Measurements from ENCODE around the gene KCNE4. TPM values are rescaled to one million over a fixed set of nuclear protein-coding genes. Genes with fewer than 3 reads are reported as not detected.

KCNE4 gene
- total and polyA plus RNA-seq, 8 donors = 0.75 to 25.2 (median 2.2) TPM

DNA sequence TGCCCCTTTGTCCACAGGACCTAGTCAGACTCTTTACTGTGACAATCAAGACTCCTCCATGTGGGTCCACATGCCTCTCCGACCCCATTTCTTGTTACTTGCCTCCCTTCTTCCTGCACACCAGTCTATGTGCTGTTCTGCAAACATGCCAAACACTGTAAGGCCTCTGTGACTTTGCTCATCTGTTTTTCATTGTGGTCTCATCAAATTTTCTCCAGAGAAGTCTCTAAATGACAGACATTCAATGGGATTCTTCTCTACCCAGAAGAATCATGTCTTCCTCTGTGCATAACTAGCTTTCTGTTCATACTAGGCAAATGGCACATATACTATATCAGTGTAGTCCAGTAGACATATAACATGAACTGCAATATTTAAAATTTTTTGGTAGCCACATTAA lies 43.0 kb upstream of the KCNE4 start:
- Histone ChIP-seq H3K27ac (no peak overlapping the region), H3K36me3 (no peaks in the 10 kb centered on the region), H3K4me1 (no peaks in the 10 kb centered on the region), H3K4me3 (no peak overlapping the region), H3K9me3 (no peaks in the 10 kb centered on the region), H3K27me3 (no peaks in the 10 kb centered on the region)
- intact Hi-C loops (cut with DNase I) = no loop called here
- 81 to 87% methylated on average over 1 of the region's 1 CpG for WGBS, 2 donors
- TF ChIP-seq, protein P1, sequence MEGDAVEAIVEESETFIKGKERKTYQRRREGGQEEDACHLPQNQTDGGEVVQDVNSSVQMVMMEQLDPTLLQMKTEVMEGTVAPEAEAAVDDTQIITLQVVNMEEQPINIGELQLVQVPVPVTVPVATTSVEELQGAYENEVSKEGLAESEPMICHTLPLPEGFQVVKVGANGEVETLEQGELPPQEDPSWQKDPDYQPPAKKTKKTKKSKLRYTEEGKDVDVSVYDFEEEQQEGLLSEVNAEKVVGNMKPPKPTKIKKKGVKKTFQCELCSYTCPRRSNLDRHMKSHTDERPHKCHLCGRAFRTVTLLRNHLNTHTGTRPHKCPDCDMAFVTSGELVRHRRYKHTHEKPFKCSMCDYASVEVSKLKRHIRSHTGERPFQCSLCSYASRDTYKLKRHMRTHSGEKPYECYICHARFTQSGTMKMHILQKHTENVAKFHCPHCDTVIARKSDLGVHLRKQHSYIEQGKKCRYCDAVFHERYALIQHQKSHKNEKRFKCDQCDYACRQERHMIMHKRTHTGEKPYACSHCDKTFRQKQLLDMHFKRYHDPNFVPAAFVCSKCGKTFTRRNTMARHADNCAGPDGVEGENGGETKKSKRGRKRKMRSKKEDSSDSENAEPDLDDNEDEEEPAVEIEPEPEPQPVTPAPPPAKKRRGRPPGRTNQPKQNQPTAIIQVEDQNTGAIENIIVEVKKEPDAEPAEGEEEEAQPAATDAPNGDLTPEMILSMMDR (IDR thresholded peaks at IDR 0.05) = no peak
- no peak for ATAC-seq
- no peak for DNase-seq
- FAIRE-seq = no peak

DNA sequence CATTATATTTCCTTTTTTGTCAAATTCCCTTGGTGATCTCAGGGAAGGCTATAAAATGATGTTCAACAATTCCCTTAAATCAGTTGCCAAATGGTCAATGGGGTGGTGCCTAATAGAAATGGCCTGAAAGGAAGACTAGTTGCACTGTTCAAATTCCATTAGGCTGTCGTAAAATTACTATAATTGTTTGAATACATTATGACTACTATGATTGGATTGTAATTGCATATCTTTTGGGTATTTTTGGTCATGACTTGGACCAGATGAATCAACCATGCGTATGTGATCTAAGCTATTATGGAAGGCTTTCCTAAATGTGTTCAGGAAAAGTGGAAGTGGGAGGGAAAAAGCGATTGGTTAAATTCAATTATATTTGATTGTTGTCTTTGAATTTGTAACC lies 41.3 kb upstream of the KCNE4 start:
- no peak overlapping the region for H3K27ac ChIP-seq
- intact Hi-C loops (cut with DNase I) = no loop called here
- WGBS, 2 donors = 94 to 96% methylated on average over 3 of the region's 3 CpGs
- TF ChIP-seq, protein P1 (IDR thresholded peaks at IDR 0.05) = no peak
- H3K4me3 ChIP-seq = no peak overlapping the region
- H3K27me3 ChIP-seq = no peaks in the 10 kb centered on the region
- no peaks in the 10 kb centered on the region for H3K9me3 ChIP-seq
- FAIRE-seq (no peak), DNase-seq (no peak), ATAC-seq (no peak)
- no peaks in the 10 kb centered on the region for H3K36me3 ChIP-seq
- no peaks in the 10 kb centered on the region for H3K4me1 ChIP-seq

DNA sequence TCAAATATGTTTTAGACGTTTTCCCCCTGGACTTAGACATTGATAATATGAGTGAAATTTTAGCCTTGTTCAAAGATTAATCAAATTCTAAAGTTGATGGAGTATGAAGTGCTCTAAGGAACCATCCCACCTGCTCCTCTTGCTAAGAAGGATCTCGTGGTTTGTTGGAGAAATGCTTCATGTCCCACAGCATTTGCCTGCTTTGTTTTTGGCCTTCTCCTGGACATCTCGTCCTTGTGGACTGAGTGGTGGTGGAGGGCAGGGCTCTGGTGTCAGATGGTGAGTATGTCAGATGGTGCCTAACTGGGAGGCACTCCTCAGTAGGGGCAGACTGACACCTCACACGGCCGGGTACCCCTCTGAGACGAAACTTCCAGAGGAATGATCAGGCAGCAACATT lies 39.7 kb upstream of the KCNE4 start:
- TF ChIP-seq, protein P1 (IDR thresholded peaks at IDR 0.05) = no peak
- H3K4me3 ChIP-seq = no peak overlapping the region
- DNase-seq (no peak), ATAC-seq (no peak), FAIRE-seq (no peak)
- H3K4me1 ChIP-seq = no peaks in the 10 kb centered on the region
- 63 to 75% methylated on average over 6 of the region's 6 CpGs for WGBS, 2 donors
- H3K36me3 ChIP-seq = no peaks in the 10 kb centered on the region
- H3K27ac ChIP-seq = no peak overlapping the region
- H3K27me3 ChIP-seq = no peaks in the 10 kb centered on the region
- no peaks in the 10 kb centered on the region for H3K9me3 ChIP-seq
- intact Hi-C loops (cut with DNase I) = no loop called here

DNA sequence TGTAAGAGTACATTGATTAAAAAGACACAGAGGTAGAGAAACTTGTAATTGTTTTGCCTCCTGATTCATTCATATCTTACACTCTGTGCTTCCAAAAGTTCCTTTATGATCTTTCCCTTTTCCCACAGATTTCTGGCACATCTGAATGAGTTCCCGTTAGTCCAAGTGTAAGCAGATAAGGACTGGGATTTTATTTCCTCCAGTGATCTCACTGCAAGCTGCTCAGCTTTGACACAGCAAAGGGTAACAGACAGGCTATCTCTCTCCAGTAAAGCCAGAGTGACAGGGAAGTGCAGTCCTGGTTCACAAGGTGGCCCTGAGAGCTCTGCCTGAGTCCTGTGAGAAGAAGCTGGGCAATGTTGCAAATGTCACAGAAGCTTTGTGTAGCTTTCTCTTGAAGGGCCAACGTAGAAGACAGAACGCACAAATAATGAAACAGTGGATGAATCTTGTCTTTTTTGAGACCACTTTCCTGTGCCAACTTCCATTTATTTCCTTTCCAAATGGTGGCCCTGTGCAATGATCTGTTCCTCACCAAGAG lies 32.5 kb upstream of the KCNE4 start:
- H3K27ac ChIP-seq = peak overlapping the region in 1 of 4 donors; percentile 58
- peaks cover 0 to 5% (median 0%) of the 10 kb centered on the region in 3 donors for H3K4me1 ChIP-seq
- H3K27me3 ChIP-seq = no peaks in the 10 kb centered on the region
- TF ChIP-seq, protein P1 (IDR thresholded peaks at IDR 0.05) = no peak
- no peaks in the 10 kb centered on the region for H3K36me3 ChIP-seq
- H3K4me3 ChIP-seq = no peak overlapping the region
- no peaks in the 10 kb centered on the region for H3K9me3 ChIP-seq
- peak in 1 of 6 donors; percentile 20 for DNase-seq
- FAIRE-seq = no peak
- peak; percentile 55 to 93 (median 83) for ATAC-seq
- 53 to 66% methylated on average over 3 of the region's 3 CpGs for WGBS, 2 donors
- intact Hi-C loops (cut with DNase I) = no loop called here

DNA sequence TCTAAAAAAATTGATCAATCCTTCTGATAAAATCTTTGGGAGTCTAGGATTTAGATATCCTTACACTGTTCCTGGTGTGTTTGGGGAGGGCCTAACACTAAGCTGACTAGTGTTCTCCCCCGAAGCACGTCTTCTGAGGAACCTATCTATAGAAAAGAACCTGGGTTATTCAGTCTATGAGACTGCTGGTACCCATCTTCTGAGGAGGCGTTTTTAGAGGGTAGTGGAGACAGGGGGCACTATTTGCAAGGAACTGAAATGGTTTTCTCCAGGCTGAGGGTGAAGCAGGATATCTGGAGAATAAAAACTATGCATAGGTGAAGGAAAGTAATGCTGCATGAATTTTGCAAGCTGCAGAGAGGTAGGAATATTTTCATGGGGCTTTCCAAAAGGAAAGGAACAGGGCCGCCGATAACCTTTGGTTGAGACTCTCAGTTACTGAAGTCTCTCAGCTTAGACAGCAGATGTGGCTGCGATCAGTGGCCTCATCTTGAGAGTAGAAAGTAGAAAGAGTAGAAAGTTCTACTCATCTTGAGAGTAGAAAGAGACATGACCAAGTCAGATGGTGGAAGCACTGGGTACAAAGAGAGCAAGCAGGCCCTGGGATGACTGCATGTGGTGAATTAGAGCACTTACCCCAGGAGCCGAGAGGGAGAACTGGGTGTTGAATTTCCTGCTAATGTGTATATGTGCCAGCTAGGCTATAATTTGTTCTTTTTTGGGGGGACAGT lies 31.8 kb upstream of the KCNE4 start:
- 84 to 91% methylated on average over 7 of the region's 7 CpGs for WGBS, 2 donors
- DNase-seq (no peak), FAIRE-seq (no peak), ATAC-seq (peak in 2 of 4 donors; percentile 22 to 33)
- intact Hi-C loops (cut with DNase I) = no loop called here
- H3K36me3 ChIP-seq = no peaks in the 10 kb centered on the region
- peak overlapping the region in 1 of 4 donors; percentile 58 for H3K27ac ChIP-seq
- no peaks in the 10 kb centered on the region for H3K9me3 ChIP-seq
- TF ChIP-seq, protein P1 (IDR thresholded peaks at IDR 0.05) = no peak
- H3K4me1 ChIP-seq = peaks cover 0 to 6% (median under 1%) of the 10 kb centered on the region in 3 donors
- no peaks in the 10 kb centered on the region for H3K27me3 ChIP-seq
- H3K4me3 ChIP-seq = no peak overlapping the region
